Stimulated activated CD4-positive, alpha-beta T cell treated with anti-CD3 and anti-CD28 coated beads, Interleukin-4, amount 100 ng/mL, for 24 hours (primary cell): Measurements from ENCODE around the gene KCNJ12.
"Not testable (repeated sequence)": the region's sequence is repeated elsewhere in the genome, so short reads cannot be mapped to it uniquely, and the experiment has no call there.

Source experiments
- DNase-seq: peaks from one replicate; pipeline ENCODE4 v3.0.0-alpha.2; 2020

Gene KCNJ12

GRCh38 chr17:21453144-21453898 lies 77.2 kb downstream of the KCNJ12 start:
- no peak for DNase-seq

DNA sequence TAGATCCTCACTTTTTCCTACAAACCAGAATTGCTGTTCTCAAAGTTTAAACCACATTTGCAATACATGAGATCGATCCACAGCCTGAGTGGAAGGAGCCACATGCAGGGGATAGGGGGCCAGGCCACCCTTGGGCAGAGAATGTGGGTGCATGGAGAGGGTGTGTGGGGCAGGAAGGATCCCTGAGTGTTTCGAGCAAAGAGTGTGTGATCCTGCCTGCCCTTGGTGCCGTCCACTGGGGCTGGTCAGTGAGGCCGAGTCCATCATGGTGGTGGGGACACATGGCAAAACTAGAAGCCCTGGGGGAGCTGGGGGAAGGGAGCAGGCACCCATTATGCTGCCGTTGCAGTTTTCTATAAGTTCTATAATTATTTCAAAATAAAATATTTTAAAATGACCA lies 77.8 kb downstream of the KCNJ12 start:
- not testable (repeated sequence) for DNase-seq

DNA sequence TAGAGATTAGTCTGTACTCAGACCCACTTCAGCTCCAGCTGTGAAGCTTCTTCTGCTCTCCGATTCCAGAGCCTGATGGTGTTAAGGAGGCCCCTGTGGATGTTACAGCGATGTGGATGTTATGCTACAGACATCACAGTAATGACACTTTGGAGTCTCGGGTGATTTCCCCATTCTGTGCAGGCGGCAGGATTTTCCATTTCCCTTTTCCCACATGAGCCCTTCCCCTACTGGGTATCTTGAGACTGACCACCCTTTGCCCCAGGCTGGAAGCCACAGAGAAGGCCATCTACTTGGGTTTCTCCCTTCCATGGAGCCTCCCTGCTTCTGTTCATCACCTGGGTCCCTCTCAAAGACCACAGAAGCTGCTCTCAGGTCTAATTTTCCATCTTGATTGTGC lies 78.3 kb downstream of the KCNJ12 start:
- no peak for DNase-seq

- DNase-seq: no peak
Measured at GRCh38 chr17:21455761-21456160, 79.6 kb downstream of the KCNJ12 start.

DNA sequence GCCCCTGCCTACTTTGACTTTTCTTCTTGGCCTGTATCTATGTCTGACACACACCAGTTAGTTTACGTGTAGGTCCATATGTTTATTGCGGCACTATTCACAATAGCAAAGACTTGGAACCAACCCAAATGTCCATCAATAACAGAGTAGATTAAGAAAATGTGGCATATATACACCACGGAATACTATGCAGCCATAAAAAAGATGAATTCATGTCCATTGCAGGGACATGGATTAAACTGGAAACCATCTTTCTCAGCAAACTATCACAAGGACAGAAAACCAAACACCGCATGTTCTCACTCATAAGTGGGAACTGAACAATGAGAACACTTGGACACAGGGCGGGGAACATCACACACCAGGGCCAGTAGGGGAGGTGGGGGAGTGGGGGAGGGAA lies 80.3 kb downstream of the KCNJ12 start:
- not testable (repeated sequence) for DNase-seq

DNA sequence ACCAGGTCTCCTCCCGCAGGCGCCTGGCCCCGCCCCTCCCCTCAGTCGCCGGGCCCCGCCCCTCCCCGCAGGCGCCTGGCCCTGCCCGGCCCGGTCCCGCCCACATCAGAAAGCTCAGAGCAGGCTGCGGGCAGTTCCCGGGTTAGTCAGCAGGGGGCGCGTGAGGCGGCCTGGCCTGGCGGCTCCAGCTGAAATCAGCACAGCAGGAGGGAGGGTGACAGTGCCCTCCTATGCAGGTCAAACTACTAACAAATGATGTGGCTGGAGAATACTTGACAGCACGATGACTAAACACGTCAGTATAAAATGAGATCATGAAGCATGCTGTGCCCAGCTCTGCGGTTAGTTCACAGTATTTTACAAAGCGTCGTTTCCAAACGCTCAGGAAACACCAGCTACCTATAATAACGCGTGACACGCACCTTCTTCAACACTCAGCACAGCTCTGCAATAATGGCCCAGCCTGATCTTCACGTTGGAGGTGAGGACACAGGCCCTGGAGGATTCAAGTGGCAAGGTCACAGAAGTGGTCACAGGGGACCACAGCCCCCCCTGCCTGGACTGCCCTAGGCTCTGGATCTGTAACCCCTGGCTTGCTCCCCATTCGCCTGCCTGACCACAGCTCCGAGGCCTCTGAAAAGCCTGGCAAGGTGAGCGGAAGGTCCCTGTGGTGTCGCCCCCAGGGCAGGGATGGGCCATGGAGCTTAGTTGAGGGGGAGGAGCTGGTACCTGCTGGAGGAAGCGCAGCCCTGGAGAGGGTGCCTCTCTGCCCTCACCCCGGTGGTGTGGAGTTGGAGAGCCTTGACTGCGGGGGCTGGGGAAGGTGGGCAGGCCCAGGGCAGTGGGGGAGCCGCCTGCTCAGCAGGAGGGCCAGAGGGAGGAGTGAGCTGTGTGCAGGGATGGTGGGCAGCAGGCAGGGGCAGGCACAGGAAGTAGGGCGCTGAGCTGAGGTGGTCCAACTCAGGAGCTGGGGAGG lies 81.2 kb downstream of the KCNJ12 start:
- peak; percentile 92 for DNase-seq

GRCh38 chr17:21458054-21458453 lies 81.9 kb downstream of the KCNJ12 start:
- no peak for DNase-seq

DNA sequence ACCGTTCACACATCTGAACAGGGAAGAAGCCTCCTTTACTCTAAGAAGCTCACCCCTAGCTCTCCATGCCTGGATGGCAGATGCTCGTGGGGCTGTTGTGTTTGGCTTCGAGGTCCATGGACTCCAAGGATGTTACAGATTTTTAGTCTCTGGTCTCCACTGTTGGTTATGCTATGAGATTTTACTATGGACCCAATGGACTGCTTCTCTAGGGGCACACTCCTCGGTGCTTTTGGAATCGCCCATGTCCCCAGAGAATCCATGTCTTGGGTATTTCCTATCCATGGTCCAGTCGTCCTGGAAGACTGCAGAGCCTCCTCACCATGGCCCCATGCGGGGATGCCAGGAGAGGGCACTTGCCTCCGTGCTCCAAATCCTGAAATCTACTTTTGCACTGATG lies 83.4 kb downstream of the KCNJ12 start:
- DNase-seq: no peak

- DNase-seq: no peak
Measured at GRCh38 chr17:21460358-21460757, 84.2 kb downstream of the KCNJ12 start.

- DNase-seq: no peak
Measured at GRCh38 chr17:21462237-21462636, 86.1 kb downstream of the KCNJ12 start.

DNA sequence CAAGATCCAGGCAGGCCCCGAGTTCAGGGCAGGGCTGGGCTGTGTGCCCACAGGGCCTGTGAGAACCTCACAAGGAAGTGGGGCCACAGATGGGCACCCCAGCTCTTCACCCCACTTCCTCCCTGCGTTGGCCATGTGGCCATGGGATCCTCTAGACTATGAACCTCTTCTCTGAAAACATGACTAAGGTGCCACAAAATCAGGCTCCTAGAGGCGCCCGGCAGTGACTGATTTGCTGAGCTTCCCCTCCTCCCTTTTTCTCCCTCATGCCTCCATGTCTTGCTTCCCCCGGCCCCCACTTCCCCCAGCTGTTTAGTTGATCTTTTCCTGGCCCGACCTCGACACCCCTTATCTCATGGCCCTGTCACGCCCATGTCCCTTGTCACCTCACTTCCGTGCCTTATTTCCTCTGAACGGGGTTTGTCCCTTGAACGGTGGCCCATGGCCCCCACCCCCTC lies 87.1 kb downstream of the KCNJ12 start:
- no peak for DNase-seq

- DNase-seq: no peak
Measured at GRCh38 chr17:21463779-21464407, 87.7 kb downstream of the KCNJ12 start.

GRCh38 chr17:21464611-21465021 lies 88.5 kb downstream of the KCNJ12 start:
- no peak for DNase-seq

GRCh38 chr17:21466550-21466949 lies 90.4 kb downstream of the KCNJ12 start:
- no peak for DNase-seq

DNA sequence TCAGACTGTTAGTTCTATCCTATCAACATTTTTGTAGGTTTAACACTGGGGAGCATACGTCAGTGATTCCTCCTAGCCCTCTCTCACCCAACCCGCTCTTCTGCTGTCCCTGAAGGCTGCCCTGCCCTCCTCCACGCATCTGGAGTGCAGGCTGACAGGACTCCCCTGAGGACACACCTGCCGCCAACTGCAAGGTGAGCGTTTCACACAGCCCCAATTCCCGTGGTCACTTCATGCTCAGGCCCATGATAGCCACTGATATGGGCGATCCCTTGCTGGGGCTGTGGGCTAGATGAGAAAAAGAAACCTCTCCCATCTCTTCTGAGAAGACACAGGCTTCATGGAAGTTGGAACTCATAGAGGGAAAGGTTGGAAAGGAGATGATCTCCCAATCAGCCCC lies 91.0 kb downstream of the KCNJ12 start:
- DNase-seq: no peak

GRCh38 chr17:21467739-21468490 lies 91.8 kb downstream of the KCNJ12 start:
- DNase-seq: no peak
